GM19455 (cell line): ENCODE results near the gene CUX1.
"Not testable (repeated sequence)": the region's sequence is repeated elsewhere in the genome, so short reads cannot be mapped to it uniquely, and the experiment has no call there.

Experiments used
- ATAC-seq: cut with Tn5 transposase; IDR thresholded peaks from one replicate; pipeline ENCODE4 v1.9.1; 2021; ENCODE audit not compliant: unreplicated experiment

Gene CUX1

DNA sequence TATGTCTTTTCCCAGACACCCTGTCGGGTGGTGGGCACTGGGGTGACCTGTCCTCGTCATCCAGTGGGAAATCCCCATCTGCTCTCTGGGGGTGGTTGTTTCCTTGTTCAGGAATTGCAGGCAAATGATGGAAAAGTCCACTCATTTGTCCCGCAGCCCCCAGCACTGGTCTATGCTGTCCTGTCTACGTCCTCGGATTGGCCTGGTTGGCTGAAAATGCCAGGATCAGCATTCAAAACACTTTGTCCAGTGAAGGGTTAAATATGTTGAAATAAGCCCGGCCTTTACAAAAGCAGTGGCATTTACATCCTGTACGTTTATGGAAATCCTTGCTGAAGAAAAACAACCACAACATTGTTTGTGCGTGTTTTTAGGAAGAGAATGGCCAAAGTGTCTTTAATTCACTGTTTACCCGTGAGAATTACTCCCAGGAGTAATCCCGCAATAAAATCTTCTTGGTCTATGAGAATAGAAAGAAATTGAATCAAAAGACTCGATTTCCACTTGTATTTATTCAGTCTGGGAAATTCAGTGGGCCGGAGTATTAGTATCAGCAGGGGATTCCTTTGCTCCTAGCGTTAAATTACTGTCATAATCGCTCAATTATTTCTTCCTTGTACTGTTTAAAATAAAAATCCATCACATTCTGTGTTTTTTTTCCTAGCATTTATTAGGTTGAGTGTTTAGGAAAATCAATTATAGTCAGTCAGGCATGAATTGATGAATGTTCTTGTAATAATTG lies 352.4 kb downstream of the CUX1 start:
- no peak for ATAC-seq

DNA sequence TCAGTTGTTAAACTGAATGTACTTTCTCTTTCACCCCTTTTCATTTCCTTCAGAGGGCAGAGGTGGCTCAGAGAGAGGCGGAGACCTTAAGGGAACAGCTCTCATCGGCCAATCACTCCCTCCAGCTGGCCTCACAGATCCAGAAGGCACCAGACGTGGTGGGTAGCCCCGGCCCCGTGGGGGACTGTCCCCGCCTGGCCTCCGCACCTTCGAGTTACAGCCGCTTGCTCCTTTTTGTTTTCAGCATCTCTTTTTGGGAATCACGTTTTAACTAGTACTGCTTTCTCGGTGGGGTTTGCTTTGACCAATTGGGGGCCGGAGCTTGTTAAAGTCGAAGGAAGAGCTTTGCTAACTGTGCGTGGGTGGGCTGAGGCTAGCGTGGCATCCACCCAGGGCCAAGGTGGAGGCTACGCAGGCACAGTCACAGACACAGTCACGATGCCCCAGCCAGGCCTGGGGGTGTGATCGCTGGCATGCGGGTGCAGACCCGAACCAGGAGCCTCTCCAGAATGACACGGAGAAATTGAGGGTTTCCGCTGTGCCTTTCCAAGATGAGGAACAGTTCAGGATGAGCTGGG lies 353.1 kb downstream of the CUX1 start:
- ATAC-seq = no peak

DNA sequence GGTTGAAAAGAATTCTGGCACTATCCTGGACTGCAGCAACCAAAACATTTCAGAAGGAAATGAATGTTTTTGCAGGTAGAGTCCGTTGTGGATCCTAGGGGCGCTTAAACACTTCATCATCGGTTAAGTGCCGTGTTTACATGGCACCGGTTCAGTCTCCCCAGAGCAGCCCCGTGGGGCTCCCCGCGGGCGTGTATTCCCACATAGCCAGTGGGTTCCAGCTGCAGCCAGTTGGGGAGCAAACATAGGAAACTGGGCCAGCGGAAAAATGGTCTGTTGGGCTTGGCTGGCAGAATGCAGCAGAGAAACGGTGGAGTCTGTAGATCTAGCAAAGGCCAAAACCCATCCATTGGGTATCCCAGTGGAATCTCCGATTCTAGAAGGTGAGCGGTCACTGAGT lies 356.2 kb downstream of the CUX1 start:
- ATAC-seq = no peak

DNA sequence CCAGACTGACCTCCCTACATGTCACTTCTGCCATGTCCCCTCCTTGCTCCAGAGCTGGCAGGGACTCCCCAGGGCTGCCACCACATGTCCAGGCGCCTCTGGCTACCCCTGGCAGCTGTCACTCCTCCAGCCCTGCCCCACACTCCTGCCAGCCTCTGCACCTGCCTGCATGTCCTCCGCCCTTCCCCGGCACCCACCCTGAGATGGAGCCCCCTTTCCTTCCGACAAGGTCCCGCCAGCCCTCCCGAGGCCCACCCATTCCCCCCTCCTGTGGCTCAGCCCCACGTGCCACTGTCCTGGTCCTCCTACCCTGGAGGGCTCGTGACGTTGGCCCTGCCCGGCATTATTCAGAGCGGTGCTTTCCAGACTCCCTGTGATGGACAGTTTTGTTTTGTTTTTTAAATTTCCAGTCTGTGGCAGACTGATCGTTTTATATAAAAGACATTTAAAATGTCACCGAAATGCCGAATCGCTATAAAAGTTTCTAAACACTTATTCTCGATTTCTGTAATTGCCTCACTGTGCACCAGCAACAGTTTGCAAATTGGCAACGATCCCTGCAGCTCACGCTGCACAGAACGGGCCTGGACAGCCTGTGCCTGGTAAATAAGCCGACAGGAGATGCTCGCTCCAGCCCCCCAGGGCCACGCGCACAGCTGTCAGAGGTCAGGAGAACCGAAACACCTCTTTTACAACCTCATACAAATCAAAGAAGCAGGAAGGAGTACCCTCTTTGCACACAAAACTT lies 358.2 kb downstream of the CUX1 start:
- no peak for ATAC-seq

DNA sequence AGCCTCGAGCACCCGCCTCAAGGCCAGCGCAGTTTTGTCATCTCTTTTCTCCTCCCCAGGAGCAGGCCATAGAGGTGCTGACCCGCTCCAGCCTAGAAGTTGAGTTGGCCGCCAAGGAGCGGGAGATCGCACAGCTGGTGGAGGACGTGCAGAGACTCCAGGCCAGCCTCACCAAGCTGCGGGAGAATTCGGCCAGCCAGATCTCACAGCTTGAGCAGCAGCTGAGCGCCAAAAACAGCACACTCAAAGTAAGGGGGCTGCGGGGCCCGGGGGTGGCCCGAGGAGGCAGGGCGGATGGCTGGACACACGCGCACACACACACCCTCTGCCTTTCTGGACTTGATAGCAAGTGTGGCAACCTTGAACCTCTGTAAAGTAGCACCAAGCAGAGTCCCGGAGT lies 361.0 kb downstream of the CUX1 start:
- ATAC-seq = no peak

DNA sequence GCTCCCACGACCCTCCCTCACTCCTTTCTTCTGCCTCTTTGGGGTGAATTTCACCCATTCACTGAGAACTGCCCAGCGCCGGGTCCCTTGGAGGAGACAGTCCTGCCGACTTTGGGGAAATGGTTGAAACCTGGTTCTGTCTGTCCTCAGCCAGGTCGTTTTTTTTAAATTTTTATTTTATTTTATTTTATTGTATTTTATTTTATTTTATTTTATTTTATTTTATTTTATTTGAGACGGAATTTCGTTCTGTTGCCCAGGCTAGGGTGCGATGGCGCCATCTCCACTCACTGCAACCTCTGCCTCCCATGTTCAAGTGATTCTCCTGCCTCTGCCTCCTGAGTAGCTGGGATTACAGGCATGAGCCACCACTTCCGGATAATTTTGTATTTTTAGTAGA lies 363.3 kb downstream of the CUX1 start:
- no peak for ATAC-seq

DNA sequence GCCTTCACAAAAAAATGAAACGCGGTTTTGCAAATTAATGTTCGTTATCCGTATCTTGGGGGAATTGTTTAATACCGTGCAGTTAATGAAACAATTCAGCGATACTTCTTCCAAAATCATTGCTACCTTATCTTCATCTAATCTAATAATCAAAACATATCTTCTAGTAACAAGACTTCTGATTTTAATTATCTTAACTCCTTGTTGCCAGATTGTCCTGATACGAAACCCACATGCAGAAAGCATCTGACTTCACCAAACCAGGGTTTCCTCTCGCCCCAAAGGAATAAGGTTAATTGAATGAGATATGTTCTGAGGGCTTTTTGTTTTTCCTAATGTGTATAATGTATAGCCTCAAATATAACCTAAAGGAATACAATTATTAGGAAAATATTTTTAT lies 364.1 kb downstream of the CUX1 start:
- no peak for ATAC-seq

DNA sequence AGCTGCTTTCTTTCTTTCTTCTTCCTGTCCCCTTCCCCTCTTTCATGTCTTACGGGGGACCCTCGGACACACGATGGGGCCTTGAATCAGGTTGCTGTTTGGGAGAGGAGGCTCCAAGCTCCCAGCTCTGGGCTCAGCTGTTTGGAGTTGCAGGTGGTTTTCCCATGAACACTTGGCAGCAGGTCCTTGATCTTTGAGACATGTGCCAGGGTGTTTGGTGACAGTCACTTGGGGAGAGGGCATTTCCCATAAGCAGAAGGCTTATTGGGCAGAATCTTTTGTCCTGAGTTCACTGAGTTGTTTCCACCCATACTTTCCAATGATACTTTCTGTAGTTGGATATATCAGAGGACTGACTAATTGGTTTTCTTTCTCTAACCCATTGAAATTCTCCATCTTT lies 364.6 kb downstream of the CUX1 start:
- no peak for ATAC-seq

DNA sequence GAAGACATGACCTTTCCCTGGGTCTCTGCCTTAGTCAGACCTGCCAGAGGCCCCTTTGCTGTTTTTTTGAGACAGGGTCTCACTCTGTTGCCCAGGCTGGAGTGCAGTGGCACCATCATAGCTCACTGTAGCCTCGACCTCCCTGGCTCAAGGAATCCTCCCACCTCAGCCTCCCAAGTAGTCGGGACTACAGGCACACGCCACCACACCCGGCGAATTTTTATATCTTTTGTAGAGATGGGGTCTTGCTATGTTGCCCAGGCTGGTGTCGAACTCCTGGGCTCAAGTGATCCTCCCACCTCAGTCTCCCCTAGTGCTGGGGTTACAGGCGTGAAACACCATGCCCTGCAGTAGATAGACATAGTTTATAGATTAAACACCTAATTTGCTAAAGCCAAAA lies 366.4 kb downstream of the CUX1 start:
- ATAC-seq = not testable (repeated sequence)

DNA sequence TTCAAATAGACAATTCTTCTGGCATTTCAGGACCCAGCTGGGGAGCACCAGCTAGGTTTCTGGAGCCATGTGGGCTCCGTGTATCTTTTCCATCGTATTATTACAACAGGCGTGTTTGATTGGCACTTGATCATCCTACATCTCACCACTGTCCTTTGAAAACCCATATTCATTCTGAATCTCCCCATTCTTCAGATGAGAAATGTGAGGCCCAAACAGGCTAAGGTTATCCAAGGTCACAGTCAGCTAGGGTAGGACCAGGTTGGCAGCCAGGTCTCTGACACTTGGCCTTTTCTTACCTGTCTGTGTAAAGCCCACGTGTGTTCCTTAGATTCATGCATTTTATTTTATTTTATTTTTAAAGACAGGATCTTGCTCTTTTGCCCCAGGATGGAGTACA lies 366.9 kb downstream of the CUX1 start:
- no peak for ATAC-seq

DNA sequence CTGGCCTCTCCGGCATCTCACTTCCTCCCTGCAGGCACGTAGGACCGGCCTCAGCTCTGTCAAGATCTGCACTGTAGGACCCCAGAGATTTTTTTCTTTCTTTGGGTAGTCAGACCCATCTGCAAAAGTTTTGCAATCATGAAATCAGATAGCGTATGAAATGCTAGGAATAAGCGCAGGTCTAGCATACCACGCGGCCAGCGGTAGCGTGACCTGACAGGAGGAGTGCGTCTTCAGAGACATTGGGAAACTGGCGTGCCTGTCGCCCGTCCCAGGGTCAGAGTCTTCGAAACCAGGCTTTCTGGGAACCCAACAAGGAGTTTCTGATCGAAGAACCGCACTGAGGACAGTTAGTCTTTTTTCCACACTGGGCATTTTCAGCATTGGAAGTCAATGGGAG lies 368.4 kb downstream of the CUX1 start:
- no peak for ATAC-seq

DNA sequence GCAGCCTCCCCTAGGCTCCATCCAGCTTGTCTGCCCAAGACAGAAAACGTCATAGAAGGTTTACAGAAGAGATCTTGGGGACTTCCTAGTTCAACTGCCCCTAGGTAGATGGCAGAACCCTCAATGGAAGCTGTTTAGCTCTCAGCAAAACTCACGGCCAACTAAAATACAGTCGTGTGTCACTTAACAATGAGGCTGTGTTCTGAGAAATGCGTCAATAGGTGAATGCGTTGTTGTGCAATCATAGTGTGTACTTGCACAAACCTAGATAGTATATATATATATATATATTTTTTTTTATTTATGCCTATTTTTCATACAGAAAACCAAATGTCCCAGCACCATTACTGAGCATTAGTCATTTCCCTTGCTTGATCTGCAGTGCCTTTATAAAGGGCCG lies 368.9 kb downstream of the CUX1 start:
- no peak for ATAC-seq

DNA sequence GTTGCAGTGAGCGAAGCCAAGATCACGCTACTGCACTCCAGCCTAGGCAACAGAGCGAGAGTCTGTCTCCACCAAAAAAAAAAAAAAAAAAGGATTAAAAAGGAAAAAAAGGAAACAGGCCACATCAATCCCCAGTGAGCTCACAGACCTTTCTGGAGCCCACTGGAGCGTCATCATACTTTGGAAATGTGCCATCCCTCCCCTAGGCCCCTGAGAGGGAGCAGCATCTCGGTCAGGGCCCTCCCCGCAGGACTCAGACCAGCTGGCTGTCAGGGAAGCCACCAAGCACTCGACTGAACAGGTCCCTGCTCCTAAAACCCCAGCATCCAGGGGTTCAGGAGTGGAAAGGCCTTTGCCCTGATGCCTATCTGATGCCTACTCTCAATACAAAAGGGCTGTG lies 371.3 kb downstream of the CUX1 start:
- ATAC-seq = no peak

DNA sequence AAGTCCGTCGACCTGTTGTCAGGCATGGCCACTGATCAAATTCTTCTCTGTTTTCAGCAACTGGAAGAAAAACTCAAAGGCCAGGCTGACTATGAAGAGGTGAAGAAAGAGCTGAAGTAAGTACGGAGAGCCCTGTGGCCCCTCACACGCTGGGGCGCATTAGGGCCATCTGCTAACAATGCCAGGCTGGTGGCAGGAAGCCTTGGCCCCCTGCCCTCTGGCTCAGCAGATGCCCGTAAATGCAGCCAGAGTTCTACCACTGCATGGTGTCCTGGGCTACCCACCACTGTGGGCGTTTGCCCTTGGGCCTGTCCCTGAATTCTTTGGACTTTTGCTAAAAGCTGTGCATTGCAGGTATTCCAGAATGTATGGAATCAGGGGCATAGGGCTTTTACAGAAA lies 372.3 kb downstream of the CUX1 start:
- ATAC-seq = no peak

DNA sequence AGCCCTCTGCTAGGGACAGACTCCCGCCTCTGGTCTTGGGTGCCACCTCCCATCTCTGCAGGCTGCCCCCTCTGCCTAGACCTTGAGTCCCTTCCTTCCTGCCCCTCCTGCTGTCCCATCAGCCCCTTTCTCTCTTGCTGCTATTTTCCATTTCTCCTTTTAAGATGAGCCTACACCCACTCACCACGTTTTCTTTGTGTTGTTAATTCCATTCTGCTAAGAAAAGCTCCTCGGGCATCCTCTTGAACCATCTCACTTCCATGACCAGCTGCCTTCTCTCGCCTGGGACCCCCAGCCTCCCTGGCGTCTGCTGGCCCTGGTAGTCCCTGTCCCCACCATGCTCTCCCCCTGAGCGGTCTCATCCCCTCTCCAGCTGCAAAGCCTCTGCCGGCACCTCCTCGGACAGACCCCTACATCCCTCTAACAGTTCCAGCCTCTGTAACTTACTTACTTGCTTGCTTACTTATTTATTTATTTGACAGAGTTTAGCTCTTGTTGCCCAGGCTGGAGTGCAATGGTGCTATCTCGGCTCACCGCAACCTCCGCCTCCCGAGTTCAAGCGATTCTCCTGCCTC lies 373.4 kb downstream of the CUX1 start:
- ATAC-seq = no peak

DNA sequence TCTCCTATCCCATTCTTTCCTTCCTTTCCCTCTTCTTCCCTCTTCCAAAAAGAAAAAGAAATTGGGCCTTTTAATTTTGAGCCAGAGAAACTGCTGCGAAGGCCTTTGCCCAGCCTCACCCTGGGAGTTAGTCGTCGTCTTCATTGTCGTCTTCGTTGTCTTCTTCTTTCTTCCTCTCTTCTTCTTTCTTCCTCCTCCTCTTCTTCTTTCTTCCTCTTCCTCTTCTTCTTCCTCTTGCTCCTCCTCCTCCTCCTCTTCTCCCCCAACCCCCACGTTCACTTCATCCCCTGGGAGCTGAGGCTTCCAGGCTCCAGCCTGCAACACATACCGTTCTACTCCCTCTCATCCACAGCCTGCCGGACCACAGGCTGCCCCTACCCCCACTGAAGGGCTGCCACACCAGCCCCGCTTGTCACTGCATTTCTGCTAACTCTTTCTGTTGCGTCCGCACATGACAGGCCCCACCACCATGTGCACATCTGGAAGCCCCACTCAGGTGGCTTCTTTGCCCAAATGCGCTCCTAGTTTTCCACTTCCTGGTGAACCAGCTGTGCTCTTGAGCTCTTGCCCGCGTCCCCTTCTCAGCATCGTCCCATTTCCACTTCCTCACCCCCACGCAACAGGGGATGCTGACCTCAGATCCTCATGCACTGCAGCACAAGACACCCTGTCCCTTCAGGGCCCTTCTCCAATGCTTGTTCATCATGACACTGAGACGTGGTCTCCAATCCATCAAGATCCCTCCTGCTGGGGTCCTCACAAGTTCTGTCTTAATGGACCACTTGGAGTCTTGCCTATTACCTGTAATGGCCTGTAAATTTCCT lies 374.3 kb downstream of the CUX1 start:
- ATAC-seq = no peak

DNA sequence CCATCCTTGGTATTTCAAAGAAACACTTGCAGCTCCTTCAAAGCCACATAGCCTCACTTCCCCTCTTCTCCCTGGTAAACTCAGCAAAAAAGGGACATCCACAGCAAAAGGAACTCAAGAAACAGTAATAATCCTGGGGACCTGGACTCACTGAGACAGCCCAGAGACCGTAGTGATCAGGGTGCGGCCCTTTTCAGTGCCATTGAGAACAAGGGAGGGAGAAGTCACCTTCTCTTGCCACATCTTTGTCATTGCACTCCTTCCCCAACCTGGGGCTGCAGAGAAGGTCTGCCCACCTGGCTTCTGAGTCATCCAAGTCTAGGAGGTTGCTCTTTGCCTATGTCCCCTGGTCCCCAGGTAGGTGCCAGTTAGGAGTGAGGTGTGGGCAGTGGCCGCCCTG lies 375.4 kb downstream of the CUX1 start:
- ATAC-seq = no peak

DNA sequence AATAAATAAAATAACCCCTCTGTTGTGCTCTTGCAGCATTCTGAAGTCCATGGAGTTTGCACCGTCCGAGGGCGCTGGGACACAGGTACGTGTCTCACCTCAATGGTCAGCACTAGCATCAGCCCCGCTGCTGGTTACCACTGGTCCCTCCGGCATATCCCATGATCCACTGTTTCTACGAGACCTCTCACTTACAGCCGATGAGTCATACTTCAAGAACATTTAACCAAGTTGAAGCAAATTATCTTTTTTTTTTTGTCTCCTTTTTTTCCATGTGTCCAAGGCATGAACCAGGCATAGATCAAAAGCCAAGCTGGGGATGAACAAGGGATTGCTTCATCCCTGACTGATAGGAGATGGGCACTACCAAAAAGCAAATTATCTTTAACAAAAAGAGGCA lies 376.4 kb downstream of the CUX1 start:
- no peak for ATAC-seq

DNA sequence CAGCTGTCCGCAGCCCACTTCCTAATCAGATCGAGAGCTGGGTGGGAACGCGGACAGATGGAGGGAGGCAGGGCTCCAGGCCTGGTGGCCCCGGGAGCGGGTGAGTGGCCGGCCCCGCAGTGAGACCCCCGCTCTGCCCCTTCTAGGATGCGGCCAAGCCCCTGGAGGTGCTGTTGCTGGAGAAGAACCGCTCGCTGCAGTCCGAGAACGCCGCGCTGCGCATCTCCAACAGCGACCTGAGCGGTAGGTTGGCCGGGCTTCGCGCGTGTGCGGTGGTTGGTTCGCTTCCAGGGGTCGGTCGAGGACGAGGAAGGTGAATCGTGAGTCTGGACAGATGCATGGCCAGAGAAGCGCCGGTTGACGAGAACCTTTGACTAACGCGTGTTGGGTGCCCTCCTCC lies 377.9 kb downstream of the CUX1 start:
- ATAC-seq = no peak

DNA sequence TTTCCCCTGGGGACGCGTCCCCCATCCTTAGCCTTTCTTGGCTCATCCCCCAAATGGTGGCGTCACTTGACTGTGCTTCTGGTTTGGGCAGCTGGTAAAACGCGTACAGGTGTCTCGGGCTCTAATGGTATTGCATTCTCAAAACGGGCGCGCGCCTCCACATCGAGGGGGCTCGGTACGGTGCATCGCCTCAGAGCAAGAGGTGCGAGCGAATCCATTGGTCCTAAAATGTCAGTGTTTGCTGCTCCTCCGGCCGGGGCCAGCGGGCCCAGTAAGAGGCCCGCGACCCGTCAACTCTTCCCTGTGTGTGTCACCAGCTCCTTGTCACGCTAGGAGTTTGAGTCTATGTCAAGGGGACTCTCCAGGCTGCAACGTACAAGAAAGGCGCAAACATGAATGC lies 378.6 kb downstream of the CUX1 start:
- ATAC-seq = no peak

DNA sequence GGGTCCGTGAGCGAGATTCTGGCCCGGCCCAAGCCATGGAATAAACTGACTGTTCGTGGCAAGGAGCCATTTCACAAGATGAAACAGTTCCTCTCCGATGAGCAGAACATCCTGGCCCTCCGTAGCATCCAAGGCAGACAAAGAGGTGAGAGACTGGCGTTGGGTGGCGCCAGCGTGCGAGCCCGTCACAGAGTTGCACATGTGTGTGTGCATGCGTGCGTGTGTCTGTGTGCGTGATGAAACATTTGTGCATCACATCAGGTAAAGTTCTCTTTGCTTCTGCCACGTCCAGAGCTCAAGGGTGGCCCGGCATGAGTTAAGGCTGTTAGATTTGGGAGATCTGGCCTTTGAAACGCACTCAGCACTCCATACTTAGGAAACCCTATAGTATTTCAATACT lies 379.7 kb downstream of the CUX1 start:
- ATAC-seq = no peak
